HL-60 (cell line): ENCODE measurements around the gene FMN1.

Experiments used
- GABPA ChIP-seq: IDR thresholded peaks from 2 replicates; pipeline ENCODE4 v1.6.1; 2012; ENCODE audit warnings: low read depth
- TF ChIP-seq, protein P1 (sequence below): IDR thresholded peaks from one replicate; pipeline ENCODE4 v1.5.1; 2011; ENCODE audit warnings: low read length, control low read depth, inconsistent platforms; ENCODE audit not compliant: insufficient read depth

DNA sequence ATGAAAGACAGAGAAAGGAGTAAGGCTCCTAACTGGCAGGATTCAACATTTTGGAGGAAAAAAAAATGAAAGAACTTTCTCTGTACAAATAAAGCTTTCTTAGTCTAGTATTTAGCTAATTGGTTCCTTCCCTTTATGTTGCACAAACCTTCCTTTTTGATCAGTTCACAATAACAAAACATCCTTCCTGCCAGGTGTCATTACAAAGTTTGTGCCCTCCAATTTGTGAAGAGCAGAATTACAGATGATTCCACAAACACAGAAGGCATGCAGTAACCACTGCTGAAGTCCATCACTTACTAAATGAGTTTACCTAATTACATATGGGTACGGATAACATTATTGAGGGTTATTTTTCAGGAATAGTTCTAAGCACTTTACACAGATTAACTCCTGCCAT lies 179.9 kb downstream of the FMN1 start:
- TF ChIP-seq, protein P1, sequence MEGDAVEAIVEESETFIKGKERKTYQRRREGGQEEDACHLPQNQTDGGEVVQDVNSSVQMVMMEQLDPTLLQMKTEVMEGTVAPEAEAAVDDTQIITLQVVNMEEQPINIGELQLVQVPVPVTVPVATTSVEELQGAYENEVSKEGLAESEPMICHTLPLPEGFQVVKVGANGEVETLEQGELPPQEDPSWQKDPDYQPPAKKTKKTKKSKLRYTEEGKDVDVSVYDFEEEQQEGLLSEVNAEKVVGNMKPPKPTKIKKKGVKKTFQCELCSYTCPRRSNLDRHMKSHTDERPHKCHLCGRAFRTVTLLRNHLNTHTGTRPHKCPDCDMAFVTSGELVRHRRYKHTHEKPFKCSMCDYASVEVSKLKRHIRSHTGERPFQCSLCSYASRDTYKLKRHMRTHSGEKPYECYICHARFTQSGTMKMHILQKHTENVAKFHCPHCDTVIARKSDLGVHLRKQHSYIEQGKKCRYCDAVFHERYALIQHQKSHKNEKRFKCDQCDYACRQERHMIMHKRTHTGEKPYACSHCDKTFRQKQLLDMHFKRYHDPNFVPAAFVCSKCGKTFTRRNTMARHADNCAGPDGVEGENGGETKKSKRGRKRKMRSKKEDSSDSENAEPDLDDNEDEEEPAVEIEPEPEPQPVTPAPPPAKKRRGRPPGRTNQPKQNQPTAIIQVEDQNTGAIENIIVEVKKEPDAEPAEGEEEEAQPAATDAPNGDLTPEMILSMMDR, result no peak
- no peak for TF ChIP-seq GABPA
